Measurements from ENCODE around the gene PHLDA2.

PHLDA2 gene

GRCh38 chr11:2968341-2968900 is 39.2 kb upstream of the PHLDA2 start:
- DNase-seq: no peak
- in situ Hi-C loops (cut with HindIII; ENCODE audit: low pct_ligation_motif_present, low sequenced_read_pairs): no loop called here
- no peaks in the 10 kb centered on the region for H3K27me3 ChIP-seq (replicated peaks)
- H3K4me3 ChIP-seq (ENCODE audit: low read depth, low read length): no peak overlapping the region
- no peak overlapping the region for H3K27ac ChIP-seq
- no peak for TF ChIP-seq CTCF (IDR thresholded peaks at IDR 0.05; ENCODE audit: low read depth, low read length, missing control alignments)
- peaks cover 73% of the 10 kb centered on the region for H3K36me3 ChIP-seq (replicated peaks)

GRCh38 chr11:2964782-2965181 is 35.6 kb upstream of the PHLDA2 start:
- no peak for TF ChIP-seq CTCF (IDR thresholded peaks at IDR 0.05; ENCODE audit: low read depth, low read length, missing control alignments)
- Histone ChIP-seq H3K36me3 (replicated peaks) (peaks cover 62% of the 10 kb centered on the region), H3K4me3 (ENCODE audit: low read depth, low read length) (no peak overlapping the region), H3K27me3 (replicated peaks) (no peaks in the 10 kb centered on the region), H3K27ac (no peak overlapping the region)
- in situ Hi-C loops (cut with HindIII; ENCODE audit: low pct_ligation_motif_present, low sequenced_read_pairs): no loop called here
- no peak for DNase-seq

- Histone ChIP-seq H3K4me3 (ENCODE audit: low read depth, low read length) (no peak overlapping the region), H3K36me3 (replicated peaks) (peaks cover 64% of the 10 kb centered on the region), H3K27me3 (replicated peaks) (no peaks in the 10 kb centered on the region), H3K27ac (no peak overlapping the region)
- in situ Hi-C loops (cut with HindIII; ENCODE audit: low pct_ligation_motif_present, low sequenced_read_pairs): no loop called here
- no peak for DNase-seq
- TF ChIP-seq CTCF (IDR thresholded peaks at IDR 0.05; ENCODE audit: low read depth, low read length, missing control alignments): no peak
These were observed 34.5 kb upstream of the PHLDA2 start for GRCh38 chr11:2963761-2964160.

GRCh38 chr11:2963112-2963754 is 34.0 kb upstream of the PHLDA2 start:
- no peak for DNase-seq
- Histone ChIP-seq H3K27me3 (replicated peaks) (no peaks in the 10 kb centered on the region), H3K27ac (no peak overlapping the region), H3K4me3 (ENCODE audit: low read depth, low read length) (no peak overlapping the region), H3K36me3 (replicated peaks) (peaks cover 64% of the 10 kb centered on the region)
- in situ Hi-C loops (cut with HindIII; ENCODE audit: low pct_ligation_motif_present, low sequenced_read_pairs): no loop called here
- no peak for TF ChIP-seq CTCF (IDR thresholded peaks at IDR 0.05; ENCODE audit: low read depth, low read length, missing control alignments)

- no peak overlapping the region for H3K27ac ChIP-seq
- in situ Hi-C loops (cut with HindIII; ENCODE audit: low pct_ligation_motif_present, low sequenced_read_pairs): no loop called here
- no peak for TF ChIP-seq CTCF (IDR thresholded peaks at IDR 0.05; ENCODE audit: low read depth, low read length, missing control alignments)
- peaks cover 61% of the 10 kb centered on the region for H3K36me3 ChIP-seq (replicated peaks)
- no peaks in the 10 kb centered on the region for H3K27me3 ChIP-seq (replicated peaks)
- DNase-seq: no peak
- H3K4me3 ChIP-seq (ENCODE audit: low read depth, low read length): no peak overlapping the region
These were observed 31.9 kb upstream of the PHLDA2 start for GRCh38 chr11:2961080-2961479.

GRCh38 chr11:2960139-2960538 is 30.9 kb upstream of the PHLDA2 start:
- Histone ChIP-seq H3K36me3 (replicated peaks) (peaks cover 57% of the 10 kb centered on the region), H3K27ac (no peak overlapping the region), H3K27me3 (replicated peaks) (no peaks in the 10 kb centered on the region), H3K4me3 (ENCODE audit: low read depth, low read length) (no peak overlapping the region)
- TF ChIP-seq CTCF (IDR thresholded peaks at IDR 0.05; ENCODE audit: low read depth, low read length, missing control alignments): no peak
- no peak for DNase-seq
- in situ Hi-C loops (cut with HindIII; ENCODE audit: low pct_ligation_motif_present, low sequenced_read_pairs): no loop called here

Data from brain microvascular endothelial cell (primary cell).